GM21528 (cell line): ENCODE data around the gene NTSR1.

Source experiments
- ATAC-seq: cut with Tn5 transposase; IDR thresholded peaks from one replicate; pipeline ENCODE4 v1.9.1; 2021; ENCODE audit warnings: mild to moderate bottlenecking, moderate library complexity; ENCODE audit not compliant: unreplicated experiment, low FRiP score

The NTSR1 gene

GRCh38 chr20:62752181-62752670, 43.6 kb downstream of the NTSR1 start:
- no peak for ATAC-seq

- ATAC-seq, result no peak
Observed at GRCh38 chr20:62752671-62753501, 44.2 kb downstream of the NTSR1 start.

- ATAC-seq, result no peak
Observed at GRCh38 chr20:62753626-62754025, 45.0 kb downstream of the NTSR1 start.

GRCh38 chr20:62754122-62754990, 45.7 kb downstream of the NTSR1 start:
- ATAC-seq, result no peak

- ATAC-seq, result no peak
Observed at GRCh38 chr20:62754991-62755356, 46.3 kb downstream of the NTSR1 start.

GRCh38 chr20:62755817-62756724, 47.4 kb downstream of the NTSR1 start:
- no peak for ATAC-seq

GRCh38 chr20:62758226-62758912, 49.7 kb downstream of the NTSR1 start:
- ATAC-seq, result no peak

- ATAC-seq, result no peak
Observed at GRCh38 chr20:62759981-62760431, 51.4 kb downstream of the NTSR1 start.

- no peak for ATAC-seq
Observed at GRCh38 chr20:62760471-62760855, 51.8 kb downstream of the NTSR1 start.

GRCh38 chr20:62760856-62761758, 52.5 kb downstream of the NTSR1 start:
- no peak for ATAC-seq

- no peak for ATAC-seq
Observed at GRCh38 chr20:62761759-62762131, 53.1 kb downstream of the NTSR1 start.

- ATAC-seq, result no peak
Observed at GRCh38 chr20:62762376-62762775, 53.7 kb downstream of the NTSR1 start.

- no peak for ATAC-seq
Observed at GRCh38 chr20:62762801-62763368, 54.2 kb downstream of the NTSR1 start.

- ATAC-seq, result no peak
Observed at GRCh38 chr20:62763404-62763803, 54.8 kb downstream of the NTSR1 start.

- no peak for ATAC-seq
Observed at GRCh38 chr20:62764156-62764935, 55.7 kb downstream of the NTSR1 start.

- no peak for ATAC-seq
Observed at GRCh38 chr20:62765021-62765420, 56.4 kb downstream of the NTSR1 start.

- no peak for ATAC-seq
Observed at GRCh38 chr20:62765432-62766070, 56.9 kb downstream of the NTSR1 start.
